HCT116 (cell line): Measurements from ENCODE around the gene ACYP2. TPM values are rescaled to one million over a fixed set of nuclear protein-coding genes. Genes with fewer than 3 reads are reported as not detected.

Experiments
- ATAC-seq: fragments of 200-7000 bp; cut with Tn5 transposase; 2 replicates; pipeline ENCODE4 v1.9.1; 2020; ENCODE audit warnings: mild to moderate bottlenecking, moderate library complexity
- BruUV-seq: library from RNA; stranded (reverse); fragments of 400-500 nt; replicated peaks from 2 replicates; lab custom pipeline; 2021; lab: Mats Ljungman, UMichigan
- CTCF ChIA-PET: fragments of 300-600 bp; sonication (Branson Sonifier 250); formaldehyde crosslinking; loops from one replicate; lab custom pipeline; 2021; ENCODE audit warnings: antibody characterized with exemption; lab: Charles Lee
- POLR2A ChIA-PET: fragments of 300-600, 350-600 bp; sonication (Branson Sonifier 250); formaldehyde crosslinking; loops from one replicate; lab custom pipeline; 2021; ENCODE audit warnings: antibody characterized with exemption; lab: Charles Lee
- RAD21 ChIA-PET, 2 experiments: fragments of 300-600 bp; sonication (Branson Sonifier 250); formaldehyde crosslinking; loops; one replicate each; lab custom pipeline; 2023; ENCODE audit warnings: low total read pairs in 2 of 2; ENCODE audit not compliant: uncharacterized antibody in 2 of 2, unreplicated experiment in 2 of 2, low non-redundant PET in 1 of 2; lab: Charles Lee
- DNase-seq: peaks from one replicate; pipeline ENCODE4 v3.0.0-alpha.2; 2010; ENCODE audit warnings: low read depth, low spot score
- H2AFZ ChIP-seq: fragments of 200-600 bp; shearing (Covaris generic), sonication (generic); 2 replicates; pipeline ENCODE4 v1.6.1; 2017; ENCODE audit warnings: low read depth, mixed run types, mixed read lengths, antibody characterized with exemption, low read length; ENCODE audit not compliant: poor library complexity, severe bottlenecking
- H3K27ac ChIP-seq: 2 replicates; pipeline ENCODE4 v1.5.1; 2012; ENCODE audit warnings: low read depth, low read length
- H3K27me3 ChIP-seq: fragments of 200-600 bp; sonication (generic); 2 replicates; pipeline ENCODE4 v1.6.1; 2016; ENCODE audit warnings: mixed run types, low read length, mixed read lengths; ENCODE audit not compliant: insufficient read depth
- H3K36me3 ChIP-seq, 2 experiments: fragments of 200-500 bp in 1 of 2; fragments of 200-600 bp in 1 of 2; sonication (Bioruptor generic) in 1 of 2; sonication (generic) in 1 of 2; 2 replicates each; pipeline versions ENCODE4 v1.5.1 to v1.6.1; 2014 to 2016; ENCODE audit warnings: low read length in 2 of 2, inconsistent platforms in 1 of 2, mixed read lengths in 1 of 2, mixed run types in 1 of 2; ENCODE audit not compliant: insufficient read depth in 2 of 2, control insufficient read depth in 1 of 2
- H3K4me1 ChIP-seq, 2 experiments: fragments of 200-600 bp in 1 of 2; sonication (generic) in 1 of 2; 2 replicates each; pipeline versions ENCODE4 v1.5.1 to v1.6.1; 2012 to 2017; ENCODE audit warnings: low read length in 2 of 2, inconsistent platforms in 1 of 2, mild to moderate bottlenecking in 1 of 2, mixed read lengths in 1 of 2, mixed run types in 1 of 2, moderate library complexity in 1 of 2; ENCODE audit not compliant: insufficient read depth in 2 of 2, control insufficient read depth in 1 of 2
- H3K4me2 ChIP-seq: fragments of 200-600 bp; sonication (generic); 2 replicates; pipeline ENCODE4 v1.6.1; 2017; ENCODE audit warnings: mixed run types, low read length, mixed read lengths
- H3K4me3 ChIP-seq, 2 experiments: fragments of 200-600 bp in 1 of 2; sonication (generic) in 1 of 2; replicated peaks in 1 of 2; 2 replicates each; pipeline ENCODE4 v1.5.1; 2011 to 2016; ENCODE audit warnings: low read length in 2 of 2, control low read depth in 1 of 2, low read depth in 1 of 2, mild to moderate bottlenecking in 1 of 2, mixed read lengths in 1 of 2, mixed run types in 1 of 2
- H3K79me2 ChIP-seq: fragments of 200-600 bp; sonication (generic); 2 replicates; pipeline ENCODE4 v1.6.1; 2017; ENCODE audit warnings: mild to moderate bottlenecking, mixed run types, low read length, moderate library complexity, mixed read lengths; ENCODE audit not compliant: insufficient read depth
- H3K9ac ChIP-seq: fragments of 200-600 bp; sonication (generic); 2 replicates; pipeline ENCODE4 v1.6.1; 2016; ENCODE audit warnings: low read length, mixed read lengths
- H3K9me2 ChIP-seq: fragments of 200-600 bp; sonication (generic), shearing (Covaris generic); 2 replicates; pipeline ENCODE4 v1.6.1; 2017; ENCODE audit warnings: mixed run types, mild to moderate bottlenecking, moderate library complexity; ENCODE audit not compliant: insufficient read depth
- H3K9me3 ChIP-seq, 2 experiments: fragments of 200-500 bp in 1 of 2; fragments of 200-600 bp in 1 of 2; sonication (Bioruptor generic) in 1 of 2; sonication (generic) in 1 of 2; 2 replicates each; pipeline ENCODE4 v1.6.1; 2014 to 2017; ENCODE audit warnings: low read length in 2 of 2, mixed read lengths in 2 of 2, inconsistent platforms in 1 of 2, low read depth in 1 of 2, mild to moderate bottlenecking in 1 of 2, mixed run types in 1 of 2, moderate library complexity in 1 of 2; ENCODE audit not compliant: control insufficient read depth in 1 of 2, insufficient read depth in 1 of 2
- H4K20me1 ChIP-seq: fragments of 200-600 bp; sonication (generic), shearing (Covaris generic); 2 replicates; pipeline ENCODE4 v1.6.1; 2017; ENCODE audit warnings: mixed run types, mild to moderate bottlenecking, moderate library complexity; ENCODE audit not compliant: insufficient read depth
- ATF3 ChIP-seq: IDR thresholded peaks from 2 replicates; pipeline ENCODE4 v1.6.1; 2012
- CEBPB ChIP-seq: IDR thresholded peaks from 2 replicates; pipeline ENCODE4 v1.6.1; 2012; ENCODE audit warnings: low read depth
- EZH2 ChIP-seq: fragments of 200-600 bp; sonication (generic); IDR thresholded peaks from 2 replicates; pipeline ENCODE4 v1.6.1; 2017; ENCODE audit warnings: antibody characterized with exemption, mixed run types
- EZH2phosphoT487 ChIP-seq: fragments of 200-600 bp; IDR thresholded peaks from 2 replicates; pipeline ENCODE4 v1.6.1; 2018; ENCODE audit warnings: antibody characterized with exemption, borderline replicate concordance
- FOSL1 ChIP-seq: IDR thresholded peaks from 2 replicates; pipeline ENCODE4 v1.6.1; 2012; ENCODE audit warnings: low read depth
- JUND ChIP-seq: IDR thresholded peaks from 2 replicates; pipeline ENCODE4 v1.6.1; 2012
- MAX ChIP-seq: IDR thresholded peaks from 2 replicates; pipeline ENCODE4 v1.6.1; 2012
- REST ChIP-seq: IDR thresholded peaks from 2 replicates; pipeline ENCODE4 v1.6.1; 2012; ENCODE audit warnings: low read depth
- SIN3A ChIP-seq: IDR thresholded peaks from 2 replicates; pipeline ENCODE4 v1.6.1; 2012; ENCODE audit warnings: low read depth
- SP1 ChIP-seq: IDR thresholded peaks from 2 replicates; pipeline ENCODE4 v1.6.1; 2012; ENCODE audit warnings: low read depth
- SRF ChIP-seq: IDR thresholded peaks from 2 replicates; pipeline ENCODE4 v1.6.1; 2012; ENCODE audit warnings: low read depth
- TCF7L2 ChIP-seq: IDR thresholded peaks from 2 replicates; pipeline ENCODE4 v1.7.0; 2011; ENCODE audit warnings: borderline replicate concordance, inconsistent platforms; ENCODE audit not compliant: insufficient read depth, insufficient read length; ENCODE audit errors: extremely low read depth
- ZFX ChIP-seq: fragments of 450-650 bp; IDR thresholded peaks from 2 replicates; pipeline ENCODE4 v1.6.1; 2017
- intact Hi-C: fragments of 100-400 bp; cut with micrococcal nuclease; formaldehyde crosslinking; loops from 2 replicates; pipeline ENCODE4 v1.10.0; 2022
- total RNA-seq: library from RNA; stranded (reverse); gene quantifications from one replicate; pipeline ENCODE4 v1.2.1, GENCODE V29; 2021; ENCODE audit not compliant: unreplicated experiment
- TF ChIP-seq, protein P1 (sequence below), 3 experiments: fragments of 200-600 bp in 1 of 3; sonication (generic) in 1 of 3; IDR thresholded peaks in 2 of 3; conservative IDR thresholded peaks in 1 of 3; 2 replicates each; pipeline ENCODE4 v1.5.1; 2012 to 2017; ENCODE audit warnings: low read depth in 2 of 3, low read length in 2 of 3, antibody characterized with exemption in 1 of 3, borderline replicate concordance in 1 of 3, control low read depth in 1 of 3, mild to moderate bottlenecking in 1 of 3, mixed read lengths in 1 of 3, mixed run types in 1 of 3, moderate library complexity in 1 of 3; ENCODE audit not compliant: insufficient read depth in 1 of 3
- TF ChIP-seq, protein P2 (sequence below): IDR thresholded peaks from 2 replicates; pipeline ENCODE4 v1.6.1; 2011; ENCODE audit warnings: mild to moderate bottlenecking, low read length, moderate library complexity; ENCODE audit not compliant: insufficient replicate concordance; ENCODE audit errors: extremely low read depth

ACYP2 gene
- total RNA-seq, 1 experiment from 2014 or later = 9.4 TPM

- TF ChIP-seq MAX = peak; percentile 75; the same call in 1 of the 2 replicates
- TF ChIP-seq, protein P1, sequence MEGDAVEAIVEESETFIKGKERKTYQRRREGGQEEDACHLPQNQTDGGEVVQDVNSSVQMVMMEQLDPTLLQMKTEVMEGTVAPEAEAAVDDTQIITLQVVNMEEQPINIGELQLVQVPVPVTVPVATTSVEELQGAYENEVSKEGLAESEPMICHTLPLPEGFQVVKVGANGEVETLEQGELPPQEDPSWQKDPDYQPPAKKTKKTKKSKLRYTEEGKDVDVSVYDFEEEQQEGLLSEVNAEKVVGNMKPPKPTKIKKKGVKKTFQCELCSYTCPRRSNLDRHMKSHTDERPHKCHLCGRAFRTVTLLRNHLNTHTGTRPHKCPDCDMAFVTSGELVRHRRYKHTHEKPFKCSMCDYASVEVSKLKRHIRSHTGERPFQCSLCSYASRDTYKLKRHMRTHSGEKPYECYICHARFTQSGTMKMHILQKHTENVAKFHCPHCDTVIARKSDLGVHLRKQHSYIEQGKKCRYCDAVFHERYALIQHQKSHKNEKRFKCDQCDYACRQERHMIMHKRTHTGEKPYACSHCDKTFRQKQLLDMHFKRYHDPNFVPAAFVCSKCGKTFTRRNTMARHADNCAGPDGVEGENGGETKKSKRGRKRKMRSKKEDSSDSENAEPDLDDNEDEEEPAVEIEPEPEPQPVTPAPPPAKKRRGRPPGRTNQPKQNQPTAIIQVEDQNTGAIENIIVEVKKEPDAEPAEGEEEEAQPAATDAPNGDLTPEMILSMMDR (IDR thresholded peaks at IDR 0.05 in 2 of 3, conservative IDR thresholded peaks at IDR 0.05 in 1 of 3; ENCODE audit: borderline replicate concordance in 1 of 3, insufficient read depth in 1 of 3, low read depth in 2 of 3, low read length in 2 of 3) = peak in 1 of 3 experiments; percentile 14; a peak in 1 of 6 replicates
- no peak for TF ChIP-seq JUND
- peak; percentile 34; the same call in 1 of the 2 replicates for TF ChIP-seq SIN3A
Measured at GRCh38 chr2:54115284-54116137, at the start of gene ACYP2 (continued).

DNA sequence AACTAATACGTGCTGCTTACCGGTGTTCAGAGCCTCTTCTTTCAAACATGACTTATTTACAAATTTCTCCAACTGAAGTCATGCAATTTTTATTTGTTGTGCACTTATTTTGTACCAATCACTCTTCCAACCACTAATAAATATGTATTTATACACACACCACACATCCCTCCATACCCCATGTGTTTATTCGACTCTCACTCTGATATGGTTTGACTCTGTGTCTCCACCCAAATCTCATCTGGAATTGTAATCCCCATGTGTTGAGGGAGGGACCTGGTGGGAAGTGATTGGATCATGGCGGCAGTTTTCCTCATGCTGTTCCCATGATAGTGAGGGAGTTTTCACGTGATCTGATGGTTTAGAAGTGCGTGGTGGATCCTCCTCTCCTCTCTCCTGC is 49.5 kb upstream of the ACYP2 start:
- ChIA-PET CTCF (interaction anchor here (0.9 kb wide), 1 partner anchor 13 kb away, joined by 3 read pairs; no protein-coding TSS in a partner anchor), POLR2A (no interaction called here), RAD21 (no interaction called here)
- no TSS peak for BruUV-seq
- no peaks in the 10 kb centered on the region for H3K36me3 ChIP-seq
- intact Hi-C loops = no loop called here
- no peak overlapping the region for H3K4me2 ChIP-seq
- H4K20me1 ChIP-seq = no peaks in the 10 kb centered on the region
- no peak overlapping the region for H3K27ac ChIP-seq
- H3K9me3 ChIP-seq = no peaks in the 10 kb centered on the region
- peaks cover 0 to 3% of the 10 kb centered on the region in 2 experiments; a peak in 1 of 4 replicates for H3K4me1 ChIP-seq
- ATAC-seq (no peak), DNase-seq (no peak)
- H3K4me3 ChIP-seq = no peak overlapping the region
- no peak overlapping the region for H2AFZ ChIP-seq
- no peaks in the 10 kb centered on the region for H3K27me3 ChIP-seq
- H3K9me2 ChIP-seq = no peaks in the 10 kb centered on the region
- no peaks in the 10 kb centered on the region for H3K79me2 ChIP-seq
- no peak overlapping the region for H3K9ac ChIP-seq
- TF ChIP-seq ATF3 (no peak), SRF (no peak), JUND (no peak), FOSL1 (no peak), ZFX (no peak), TCF7L2 (no peak), SP1 (no peak), REST (no peak), EZH2phosphoT487 (no peak), CEBPB (no peak), EZH2 (no peak), MAX (no peak)
- TF ChIP-seq, protein P2, sequence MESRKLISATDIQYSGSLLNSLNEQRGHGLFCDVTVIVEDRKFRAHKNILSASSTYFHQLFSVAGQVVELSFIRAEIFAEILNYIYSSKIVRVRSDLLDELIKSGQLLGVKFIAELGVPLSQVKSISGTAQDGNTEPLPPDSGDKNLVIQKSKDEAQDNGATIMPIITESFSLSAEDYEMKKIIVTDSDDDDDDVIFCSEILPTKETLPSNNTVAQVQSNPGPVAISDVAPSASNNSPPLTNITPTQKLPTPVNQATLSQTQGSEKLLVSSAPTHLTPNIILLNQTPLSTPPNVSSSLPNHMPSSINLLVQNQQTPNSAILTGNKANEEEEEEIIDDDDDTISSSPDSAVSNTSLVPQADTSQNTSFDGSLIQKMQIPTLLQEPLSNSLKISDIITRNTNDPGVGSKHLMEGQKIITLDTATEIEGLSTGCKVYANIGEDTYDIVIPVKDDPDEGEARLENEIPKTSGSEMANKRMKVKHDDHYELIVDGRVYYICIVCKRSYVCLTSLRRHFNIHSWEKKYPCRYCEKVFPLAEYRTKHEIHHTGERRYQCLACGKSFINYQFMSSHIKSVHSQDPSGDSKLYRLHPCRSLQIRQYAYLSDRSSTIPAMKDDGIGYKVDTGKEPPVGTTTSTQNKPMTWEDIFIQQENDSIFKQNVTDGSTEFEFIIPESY = no peak
